PFSK-1 (cell line): ENCODE data around the gene S100A7.

Experiments
- FOXP2 ChIP-seq: optimal IDR thresholded peaks from 2 replicates; pipeline ENCODE3; 2011; ENCODE audit warnings: borderline replicate concordance, control low read depth, inconsistent platforms; ENCODE audit not compliant: insufficient read depth; ENCODE audit errors: extremely low read length, extremely low read depth
- POLR2AphosphoS5 ChIP-seq: IDR thresholded peaks from 2 replicates; pipeline ENCODE4 v1.6.1; 2012; ENCODE audit warnings: low read depth, mild to moderate bottlenecking, control low read depth, low read length, moderate library complexity
- SIN3A ChIP-seq: IDR thresholded peaks from 2 replicates; pipeline ENCODE4 v1.6.1; 2012; ENCODE audit warnings: mild to moderate bottlenecking, low read length, moderate library complexity, borderline replicate concordance; ENCODE audit not compliant: insufficient read depth
- TF ChIP-seq, protein P1 (sequence below), 2 experiments: IDR thresholded peaks; 2 replicates each; pipeline versions ENCODE4 v1.6.1 to v1.8.0; 2011 to 2012; ENCODE audit warnings: low read depth in 2 of 2, low read length in 2 of 2, control low read depth in 1 of 2, inconsistent platforms in 1 of 2, mild to moderate bottlenecking in 1 of 2, moderate library complexity in 1 of 2; ENCODE audit not compliant: insufficient read depth in 1 of 2

DNA sequence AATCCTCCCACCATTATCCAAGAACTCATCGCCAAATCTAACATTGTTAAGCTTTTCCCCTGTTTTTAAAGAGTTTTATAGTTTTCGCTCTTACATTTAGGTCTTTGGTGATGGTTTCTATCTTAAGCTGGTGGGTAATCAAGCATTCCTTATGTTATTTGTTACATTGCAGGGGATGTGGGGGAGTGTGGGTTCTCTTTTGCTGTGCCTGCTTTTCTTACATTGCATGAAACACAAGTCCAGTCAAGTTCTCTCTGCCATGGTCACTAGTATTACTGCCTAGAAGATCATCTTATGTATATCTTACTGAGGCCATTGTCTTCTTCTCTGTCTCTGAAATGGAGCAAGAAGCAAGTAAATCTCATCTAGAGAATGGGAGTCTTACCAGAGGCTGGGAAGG, 27.3 kb upstream of the S100A7 start:
- TF ChIP-seq POLR2AphosphoS5 (no peak), FOXP2 (no peak), SIN3A (no peak)
- TF ChIP-seq, protein P1, sequence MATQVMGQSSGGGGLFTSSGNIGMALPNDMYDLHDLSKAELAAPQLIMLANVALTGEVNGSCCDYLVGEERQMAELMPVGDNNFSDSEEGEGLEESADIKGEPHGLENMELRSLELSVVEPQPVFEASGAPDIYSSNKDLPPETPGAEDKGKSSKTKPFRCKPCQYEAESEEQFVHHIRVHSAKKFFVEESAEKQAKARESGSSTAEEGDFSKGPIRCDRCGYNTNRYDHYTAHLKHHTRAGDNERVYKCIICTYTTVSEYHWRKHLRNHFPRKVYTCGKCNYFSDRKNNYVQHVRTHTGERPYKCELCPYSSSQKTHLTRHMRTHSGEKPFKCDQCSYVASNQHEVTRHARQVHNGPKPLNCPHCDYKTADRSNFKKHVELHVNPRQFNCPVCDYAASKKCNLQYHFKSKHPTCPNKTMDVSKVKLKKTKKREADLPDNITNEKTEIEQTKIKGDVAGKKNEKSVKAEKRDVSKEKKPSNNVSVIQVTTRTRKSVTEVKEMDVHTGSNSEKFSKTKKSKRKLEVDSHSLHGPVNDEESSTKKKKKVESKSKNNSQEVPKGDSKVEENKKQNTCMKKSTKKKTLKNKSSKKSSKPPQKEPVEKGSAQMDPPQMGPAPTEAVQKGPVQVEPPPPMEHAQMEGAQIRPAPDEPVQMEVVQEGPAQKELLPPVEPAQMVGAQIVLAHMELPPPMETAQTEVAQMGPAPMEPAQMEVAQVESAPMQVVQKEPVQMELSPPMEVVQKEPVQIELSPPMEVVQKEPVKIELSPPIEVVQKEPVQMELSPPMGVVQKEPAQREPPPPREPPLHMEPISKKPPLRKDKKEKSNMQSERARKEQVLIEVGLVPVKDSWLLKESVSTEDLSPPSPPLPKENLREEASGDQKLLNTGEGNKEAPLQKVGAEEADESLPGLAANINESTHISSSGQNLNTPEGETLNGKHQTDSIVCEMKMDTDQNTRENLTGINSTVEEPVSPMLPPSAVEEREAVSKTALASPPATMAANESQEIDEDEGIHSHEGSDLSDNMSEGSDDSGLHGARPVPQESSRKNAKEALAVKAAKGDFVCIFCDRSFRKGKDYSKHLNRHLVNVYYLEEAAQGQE (IDR thresholded peaks at IDR 0.05; ENCODE audit: insufficient read depth in 1 of 2, low read depth in 2 of 2, low read length in 2 of 2) = no peak
